ENCODE measurements around the gene ANTXR2.

The ANTXR2 gene

GRCh38 chr4:79934660-79935059 is 138.4 kb downstream of the ANTXR2 start:
- peaks cover 11% of the 10 kb centered on the region for H3K4me1 ChIP-seq (ENCODE audit: insufficient read depth, poor library complexity, severe bottlenecking)
- H3K27ac ChIP-seq (ENCODE audit: poor library complexity, severe bottlenecking): no peak overlapping the region
- ATAC-seq (ENCODE audit: low read depth) (no peak), DNase-seq (ENCODE audit: low spot score) (no peak)
- no peak overlapping the region for H3K4me3 ChIP-seq (ENCODE audit: severe bottlenecking)
- TF ChIP-seq, protein P1, sequence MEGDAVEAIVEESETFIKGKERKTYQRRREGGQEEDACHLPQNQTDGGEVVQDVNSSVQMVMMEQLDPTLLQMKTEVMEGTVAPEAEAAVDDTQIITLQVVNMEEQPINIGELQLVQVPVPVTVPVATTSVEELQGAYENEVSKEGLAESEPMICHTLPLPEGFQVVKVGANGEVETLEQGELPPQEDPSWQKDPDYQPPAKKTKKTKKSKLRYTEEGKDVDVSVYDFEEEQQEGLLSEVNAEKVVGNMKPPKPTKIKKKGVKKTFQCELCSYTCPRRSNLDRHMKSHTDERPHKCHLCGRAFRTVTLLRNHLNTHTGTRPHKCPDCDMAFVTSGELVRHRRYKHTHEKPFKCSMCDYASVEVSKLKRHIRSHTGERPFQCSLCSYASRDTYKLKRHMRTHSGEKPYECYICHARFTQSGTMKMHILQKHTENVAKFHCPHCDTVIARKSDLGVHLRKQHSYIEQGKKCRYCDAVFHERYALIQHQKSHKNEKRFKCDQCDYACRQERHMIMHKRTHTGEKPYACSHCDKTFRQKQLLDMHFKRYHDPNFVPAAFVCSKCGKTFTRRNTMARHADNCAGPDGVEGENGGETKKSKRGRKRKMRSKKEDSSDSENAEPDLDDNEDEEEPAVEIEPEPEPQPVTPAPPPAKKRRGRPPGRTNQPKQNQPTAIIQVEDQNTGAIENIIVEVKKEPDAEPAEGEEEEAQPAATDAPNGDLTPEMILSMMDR (IDR thresholded peaks at IDR 0.05; ENCODE audit: poor library complexity, severe bottlenecking): no peak
- no peaks in the 10 kb centered on the region for H3K27me3 ChIP-seq (ENCODE audit: insufficient read depth, poor library complexity, severe bottlenecking)
- no peaks in the 10 kb centered on the region for H3K36me3 ChIP-seq (ENCODE audit: low read depth)
- no peaks in the 10 kb centered on the region for H3K9me3 ChIP-seq (ENCODE audit: severe bottlenecking)

DNA sequence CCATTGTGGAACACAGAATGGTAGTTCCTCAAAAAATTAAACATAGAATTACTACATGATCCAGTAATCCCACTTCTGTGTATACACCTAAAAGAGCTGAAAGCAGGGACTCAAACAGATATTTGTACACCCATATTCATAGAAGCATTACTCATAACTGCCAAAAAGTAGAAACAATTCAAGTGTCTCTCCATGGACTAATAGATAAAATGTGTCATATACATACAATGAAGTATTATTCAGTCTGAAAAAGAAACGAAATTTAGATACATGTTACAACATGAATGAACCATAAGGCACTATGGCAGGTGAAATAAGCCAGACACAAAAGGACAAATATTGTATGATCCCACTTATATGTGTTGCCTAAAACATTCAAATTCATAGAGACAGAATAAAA is 145.1 kb downstream of the ANTXR2 start:
- no peaks in the 10 kb centered on the region for H3K9me3 ChIP-seq (ENCODE audit: severe bottlenecking)
- peak; percentile 38; the same call in 1 of the 3 replicates for ATAC-seq (ENCODE audit: low read depth)
- H3K27me3 ChIP-seq (ENCODE audit: insufficient read depth, poor library complexity, severe bottlenecking): no peaks in the 10 kb centered on the region
- no peak overlapping the region for H3K4me3 ChIP-seq (ENCODE audit: severe bottlenecking)
- H3K36me3 ChIP-seq (ENCODE audit: low read depth): peaks cover 6% of the 10 kb centered on the region
- TF ChIP-seq, protein P1 (IDR thresholded peaks at IDR 0.05; ENCODE audit: poor library complexity, severe bottlenecking): no peak
- no peak overlapping the region for H3K27ac ChIP-seq (ENCODE audit: poor library complexity, severe bottlenecking)
- no peaks in the 10 kb centered on the region for H3K4me1 ChIP-seq (ENCODE audit: insufficient read depth, poor library complexity, severe bottlenecking)
- no peak for DNase-seq (ENCODE audit: low spot score)

DNA sequence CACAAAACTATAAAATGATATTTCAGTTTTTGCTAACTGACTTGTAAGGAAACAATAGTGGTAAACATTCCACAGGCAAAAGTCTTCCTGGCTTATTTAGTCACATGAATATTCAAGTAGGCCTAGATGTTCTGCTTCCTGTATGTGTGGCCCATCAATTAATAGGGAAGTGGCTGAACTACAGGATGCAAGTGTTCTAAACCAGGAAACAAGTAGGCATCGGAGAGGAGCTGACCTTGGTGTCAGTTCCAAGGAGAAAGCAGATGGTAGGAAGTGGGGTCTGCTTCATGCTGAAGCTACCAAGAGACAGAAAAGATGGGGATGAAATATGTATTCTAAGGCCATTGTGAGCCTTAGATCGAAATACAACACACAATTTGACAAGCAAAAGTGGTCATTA is 149.7 kb downstream of the ANTXR2 start:
- no peak for ATAC-seq (ENCODE audit: low read depth)
- no peak overlapping the region for H3K4me3 ChIP-seq (ENCODE audit: severe bottlenecking)
- no peaks in the 10 kb centered on the region for H3K27me3 ChIP-seq (ENCODE audit: insufficient read depth, poor library complexity, severe bottlenecking)
- no peak for DNase-seq (ENCODE audit: low spot score)
- no peak overlapping the region for H3K27ac ChIP-seq (ENCODE audit: poor library complexity, severe bottlenecking)
- H3K4me1 ChIP-seq (ENCODE audit: insufficient read depth, poor library complexity, severe bottlenecking): peaks cover 6% of the 10 kb centered on the region
- no peaks in the 10 kb centered on the region for H3K9me3 ChIP-seq (ENCODE audit: severe bottlenecking)
- H3K36me3 ChIP-seq (ENCODE audit: low read depth): peaks cover 6% of the 10 kb centered on the region
- TF ChIP-seq, protein P1 (IDR thresholded peaks at IDR 0.05; ENCODE audit: poor library complexity, severe bottlenecking): no peak

- DNase-seq (ENCODE audit: low spot score): no peak
These were observed 151.0 kb downstream of the ANTXR2 start for GRCh38 chr4:79922011-79922410.

More at GRCh38 chr4:79922011-79922410, 151.0 kb downstream of the ANTXR2 start:
- Histone ChIP-seq H3K27ac (ENCODE audit: poor library complexity, severe bottlenecking) (no peak overlapping the region), H3K9me3 (ENCODE audit: severe bottlenecking) (no peaks in the 10 kb centered on the region), H3K4me1 (ENCODE audit: insufficient read depth, poor library complexity, severe bottlenecking) (peaks cover 6% of the 10 kb centered on the region), H3K4me3 (ENCODE audit: severe bottlenecking) (no peak overlapping the region), H3K36me3 (ENCODE audit: low read depth) (0 out of 2 replicates have a peak, but pooled peaks cover under 1% of the 10 kb centered on the region), H3K27me3 (ENCODE audit: insufficient read depth, poor library complexity, severe bottlenecking) (no peaks in the 10 kb centered on the region)
- TF ChIP-seq, protein P1 (IDR thresholded peaks at IDR 0.05; ENCODE audit: poor library complexity, severe bottlenecking): no peak
- no peak for ATAC-seq (ENCODE audit: low read depth)
